NCI-H345 treated with DMSO at 0.1 percent for 48 hours (cell line): ENCODE results near the gene CXXC5.

ENCODE experiments used
- DNase-seq: peaks from one replicate; lab custom pipeline; 2025; ENCODE audit not compliant: unreplicated experiment; lab: John Stamatoyannopoulos, UW

The CXXC5 gene

GRCh38 chr5:139690803-139691629 lies 42.9 kb downstream of the CXXC5 start:
- no peak for DNase-seq

GRCh38 chr5:139692148-139692547 lies 44.0 kb downstream of the CXXC5 start:
- DNase-seq: no peak

- DNase-seq: no peak
These were observed 44.6 kb downstream of the CXXC5 start for GRCh38 chr5:139692679-139693308.

- DNase-seq: no peak
These were observed 45.7 kb downstream of the CXXC5 start for GRCh38 chr5:139693676-139694364.

- no peak for DNase-seq
These were observed 46.5 kb downstream of the CXXC5 start for GRCh38 chr5:139694556-139695177.

- DNase-seq: no peak
These were observed 47.0 kb downstream of the CXXC5 start for GRCh38 chr5:139695178-139695573.

GRCh38 chr5:139696167-139696893 lies 48.2 kb downstream of the CXXC5 start:
- DNase-seq: no peak

GRCh38 chr5:139696894-139697658 lies 48.9 kb downstream of the CXXC5 start:
- no peak for DNase-seq

- no peak for DNase-seq
These were observed 50.5 kb downstream of the CXXC5 start for GRCh38 chr5:139698490-139699146.

GRCh38 chr5:139699351-139699750 lies 51.2 kb downstream of the CXXC5 start:
- no peak for DNase-seq

GRCh38 chr5:139700711-139701055 lies 52.5 kb downstream of the CXXC5 start:
- no peak for DNase-seq

GRCh38 chr5:139701056-139701741 lies 53.0 kb downstream of the CXXC5 start:
- no peak for DNase-seq

- DNase-seq: no peak
These were observed 54.4 kb downstream of the CXXC5 start for GRCh38 chr5:139702548-139702947.

GRCh38 chr5:139704748-139705147 lies 56.6 kb downstream of the CXXC5 start:
- DNase-seq: no peak

- DNase-seq: no peak
These were observed 57.0 kb downstream of the CXXC5 start for GRCh38 chr5:139705191-139705590.

GRCh38 chr5:139705655-139706587 lies 57.8 kb downstream of the CXXC5 start:
- no peak for DNase-seq

- DNase-seq: no peak
These were observed 59.4 kb downstream of the CXXC5 start for GRCh38 chr5:139707445-139708003.

- DNase-seq: no peak
These were observed 60.3 kb downstream of the CXXC5 start for GRCh38 chr5:139708434-139708861.
